Kidney capillary endothelial cell (primary cell): ENCODE measurements around the gene TOMM6.
"Not testable (repeated sequence)": the region's sequence is repeated elsewhere in the genome, so short reads cannot be mapped to it uniquely, and the experiment has no call there.

Experiments used
- DNase-seq: peaks from one replicate; pipeline ENCODE4 v3.0.0-alpha.2; 2018; ENCODE audit warnings: low spot score

TOMM6 gene

DNA sequence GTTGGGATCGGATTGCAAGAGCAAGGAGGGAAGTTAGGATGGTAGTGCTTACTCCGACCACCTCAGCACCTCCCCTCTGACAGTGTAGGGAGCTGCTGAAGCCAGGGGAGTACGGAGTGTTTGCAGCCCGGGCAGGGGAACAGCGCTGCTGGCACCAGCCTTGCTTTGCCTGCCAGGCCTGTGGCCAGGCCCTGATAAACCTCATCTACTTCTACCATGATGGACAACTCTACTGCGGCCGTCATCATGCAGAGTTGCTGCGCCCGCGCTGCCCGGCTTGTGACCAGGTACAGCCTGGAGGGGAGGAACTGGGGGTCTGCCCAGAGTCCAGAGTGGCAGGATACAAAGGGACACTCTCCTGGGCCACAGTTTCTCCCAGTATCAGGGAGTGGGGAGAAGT lies 2.2 kb upstream of the TOMM6 start:
- no peak for DNase-seq

DNA sequence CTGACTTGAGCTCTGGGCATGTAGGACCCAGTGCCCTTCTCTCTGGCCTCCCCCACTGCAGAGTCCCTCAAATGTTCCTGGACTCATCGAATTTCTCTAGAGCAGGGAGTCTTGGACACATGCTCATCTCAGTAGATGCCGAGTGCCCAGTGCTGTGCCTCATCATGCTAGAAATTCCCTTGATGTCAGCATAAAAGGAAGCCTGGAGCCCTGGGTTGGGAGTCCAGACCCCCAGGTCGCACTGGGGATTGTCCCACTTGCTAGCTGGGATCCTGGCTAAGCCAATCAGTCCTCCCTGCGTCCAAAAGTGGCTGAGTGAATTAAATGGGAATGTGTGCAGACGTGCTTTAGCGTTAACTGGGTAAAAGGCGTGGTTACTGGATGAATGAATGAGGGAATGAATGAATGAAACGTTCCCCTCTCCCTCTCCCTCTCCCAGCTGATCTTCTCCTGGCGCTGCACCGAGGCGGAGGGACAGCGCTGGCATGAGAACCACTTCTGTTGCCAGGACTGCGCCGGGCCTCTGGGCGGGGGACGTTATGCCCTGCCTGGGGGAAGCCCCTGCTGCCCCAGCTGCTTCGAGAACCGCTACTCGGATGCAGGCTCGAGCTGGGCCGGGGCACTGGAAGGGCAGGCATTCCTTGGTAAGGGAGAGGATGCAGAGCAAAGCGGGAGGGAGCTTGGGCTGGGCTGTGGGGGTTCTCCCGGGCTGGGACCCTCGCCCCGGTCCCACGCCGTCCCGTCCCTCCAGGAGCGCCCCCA lies 1.6 kb upstream of the TOMM6 start:
- DNase-seq = no peak

DNA sequence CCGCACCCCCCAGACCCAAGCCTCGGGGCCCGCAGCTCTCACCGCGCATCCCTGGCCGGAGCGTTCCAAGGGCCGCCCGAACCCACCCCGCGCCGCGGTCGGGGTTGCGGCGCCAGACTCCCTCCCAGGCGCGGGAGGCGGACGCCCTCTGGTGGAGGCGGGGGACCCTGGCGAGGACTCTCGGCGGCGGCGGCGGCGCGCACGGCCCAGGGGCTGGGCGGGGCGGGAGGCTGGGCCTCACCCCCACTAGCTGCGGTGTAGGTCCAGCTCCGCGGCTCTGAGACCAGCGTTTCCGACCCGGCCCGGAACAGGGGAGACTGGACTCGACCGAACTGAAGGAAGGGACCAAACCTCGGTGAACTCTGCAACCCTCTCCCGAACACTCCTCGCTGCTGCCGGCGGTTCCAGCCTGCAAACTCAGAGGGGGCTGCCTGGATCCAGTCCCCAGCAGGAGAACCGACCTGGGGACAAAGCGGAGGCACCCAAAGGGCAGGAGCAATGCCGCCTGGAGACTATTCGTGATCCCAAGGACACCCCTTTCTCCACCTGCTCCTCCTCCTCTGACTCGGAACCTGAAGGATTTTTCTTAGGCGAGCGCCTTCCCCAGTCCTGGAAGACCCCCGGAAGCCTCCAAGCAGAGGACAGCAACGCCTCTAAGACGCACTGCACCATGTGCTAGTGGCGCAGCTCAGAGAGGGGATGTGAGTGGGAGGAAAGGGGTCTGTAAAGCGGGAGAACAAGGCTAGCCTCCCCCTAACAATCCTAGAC lies 859 bp upstream of the TOMM6 start:
- DNase-seq = peak; percentile 68

DNA sequence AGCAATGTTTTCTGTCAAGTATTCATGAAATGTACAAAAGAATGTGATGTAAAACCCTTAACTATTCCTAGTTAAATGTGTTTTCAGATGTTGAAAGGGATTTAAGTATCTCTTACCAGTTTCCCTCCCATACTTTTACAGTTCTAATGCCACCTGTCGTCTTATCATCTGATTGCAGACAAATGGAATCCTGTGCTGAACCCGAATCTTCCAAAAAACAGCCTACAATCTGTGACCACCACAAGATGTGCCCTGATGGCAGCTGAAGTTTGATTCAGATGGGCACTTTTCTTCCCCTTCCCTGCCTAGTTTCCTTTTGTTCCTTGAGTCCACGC lies 1.9 kb downstream of the TOMM6 start:
- no peak for DNase-seq

DNA sequence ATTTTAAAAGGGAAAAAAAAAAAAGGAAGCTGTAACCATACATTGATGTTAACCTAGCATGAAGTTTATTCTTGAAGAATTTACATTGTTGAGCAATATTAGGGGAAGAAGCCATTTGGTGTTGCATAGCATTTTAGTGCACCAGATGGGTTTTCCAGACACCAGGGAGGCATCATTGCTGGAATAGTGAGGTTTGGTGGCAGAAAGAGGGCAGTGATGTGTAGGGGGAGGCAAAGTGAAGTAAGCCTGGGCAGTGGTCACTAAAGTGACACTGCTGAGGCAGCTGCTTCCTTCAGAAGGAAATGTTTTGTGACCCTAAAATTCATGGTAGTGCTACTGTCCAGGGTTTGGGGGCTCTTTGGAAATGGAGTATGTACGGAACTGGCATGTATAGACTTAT lies 2.6 kb downstream of the TOMM6 start:
- DNase-seq = no peak

DNA sequence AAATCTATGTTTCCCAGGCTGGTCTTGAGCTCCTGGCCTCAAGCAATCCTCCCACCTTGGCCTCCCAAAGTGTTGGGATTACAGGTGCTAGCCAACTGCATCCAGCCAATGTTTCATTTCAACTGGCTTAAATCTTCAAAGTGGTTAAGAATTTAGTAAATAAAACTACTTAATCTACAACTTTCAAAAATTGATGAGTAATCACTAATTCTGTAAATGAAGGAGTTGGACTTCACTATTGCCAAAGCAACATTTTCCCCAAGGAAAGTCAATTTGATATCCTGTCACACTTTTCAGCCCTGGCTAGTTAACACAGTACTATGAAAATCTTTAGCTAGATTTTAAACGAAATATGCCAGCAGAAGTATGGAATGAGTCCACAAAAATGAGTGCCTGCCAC lies 3.8 kb downstream of the TOMM6 start:
- DNase-seq = no peak

DNA sequence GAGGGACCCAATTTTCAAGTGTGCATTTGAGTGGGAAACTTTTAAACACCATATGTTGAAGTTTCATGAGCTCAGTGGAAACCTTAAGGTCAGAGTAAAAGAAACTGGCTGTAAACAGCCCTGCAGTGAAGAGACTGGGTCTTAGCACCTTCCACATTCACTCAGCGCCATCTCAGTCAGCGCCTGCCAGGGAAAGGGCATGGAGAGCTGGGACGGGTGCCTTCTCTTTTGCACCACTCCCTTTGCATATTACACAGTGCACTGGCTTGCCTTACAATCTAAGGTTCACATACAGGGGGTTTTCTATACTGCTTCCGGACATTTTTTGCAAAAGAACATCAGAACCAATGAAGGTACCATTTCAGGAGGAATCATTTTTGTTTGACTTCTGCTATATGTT lies 4.5 kb downstream of the TOMM6 start:
- DNase-seq = no peak

DNA sequence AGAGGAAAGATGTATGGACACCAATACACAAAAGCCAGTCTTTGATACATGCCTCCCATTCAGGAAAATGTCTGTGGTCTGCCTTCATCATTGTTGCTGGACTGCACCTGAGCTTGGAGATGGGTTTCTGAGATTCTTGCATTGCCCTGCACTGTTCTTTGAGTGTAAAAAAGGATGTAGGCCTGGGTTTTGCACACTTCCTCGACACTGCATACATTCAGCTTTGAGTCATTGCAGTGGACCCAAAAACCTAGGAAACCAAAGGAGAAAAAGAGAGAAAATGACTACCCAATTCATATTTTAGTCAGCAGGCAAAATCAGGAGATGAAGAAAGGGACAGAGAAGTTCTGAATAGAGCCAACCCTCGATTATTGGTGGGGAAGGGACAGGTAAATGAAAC lies 9.0 kb downstream of the TOMM6 start:
- DNase-seq = no peak

DNA sequence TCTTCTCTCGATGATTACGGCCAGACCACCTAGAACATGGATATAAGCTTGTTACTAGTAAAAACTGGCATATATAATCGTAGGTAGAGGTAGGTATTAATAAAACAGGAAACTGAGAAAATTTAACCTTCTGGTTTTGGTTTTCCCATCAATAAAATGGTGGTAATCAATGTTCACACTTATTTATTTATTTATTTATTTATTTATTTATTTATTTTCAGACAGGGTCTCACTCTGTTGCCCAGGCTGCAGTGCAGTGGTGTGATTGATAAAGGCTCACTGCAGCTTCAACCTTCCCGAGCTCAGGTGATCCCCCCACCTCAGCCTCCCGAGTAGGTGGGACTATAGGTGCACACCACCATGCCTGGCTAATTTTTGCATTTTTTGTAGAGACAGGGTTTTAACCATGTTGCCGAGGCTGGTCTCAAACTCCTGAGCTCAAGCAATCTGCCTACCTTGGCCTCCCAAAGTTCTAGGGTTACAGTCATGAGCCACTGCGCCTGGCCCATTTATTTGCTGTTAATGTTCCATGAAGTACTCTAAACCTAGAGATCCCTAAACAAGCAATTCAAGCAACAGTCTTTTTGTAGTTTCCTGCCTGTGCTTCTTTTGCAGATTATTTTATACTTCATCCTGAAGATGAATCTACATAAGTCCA lies 11.5 kb downstream of the TOMM6 start:
- no peak for DNase-seq

DNA sequence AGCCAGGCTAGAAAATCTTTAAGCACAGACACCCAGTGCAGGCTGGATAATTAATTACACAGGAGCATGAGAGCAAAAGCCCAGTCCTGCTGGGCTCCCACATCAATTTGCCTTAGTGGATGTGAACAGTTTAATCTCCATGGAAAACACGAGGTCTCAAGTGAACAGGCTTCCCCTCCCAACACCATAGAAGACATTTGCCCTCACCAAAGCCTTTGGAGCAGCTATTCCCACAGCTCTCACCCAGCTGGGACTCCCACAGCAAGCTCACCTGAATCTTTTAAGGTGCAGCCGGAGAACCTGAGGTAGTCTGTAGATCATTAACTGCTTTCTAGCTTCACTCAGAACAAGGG lies 12.0 kb downstream of the TOMM6 start:
- no peak for DNase-seq

DNA sequence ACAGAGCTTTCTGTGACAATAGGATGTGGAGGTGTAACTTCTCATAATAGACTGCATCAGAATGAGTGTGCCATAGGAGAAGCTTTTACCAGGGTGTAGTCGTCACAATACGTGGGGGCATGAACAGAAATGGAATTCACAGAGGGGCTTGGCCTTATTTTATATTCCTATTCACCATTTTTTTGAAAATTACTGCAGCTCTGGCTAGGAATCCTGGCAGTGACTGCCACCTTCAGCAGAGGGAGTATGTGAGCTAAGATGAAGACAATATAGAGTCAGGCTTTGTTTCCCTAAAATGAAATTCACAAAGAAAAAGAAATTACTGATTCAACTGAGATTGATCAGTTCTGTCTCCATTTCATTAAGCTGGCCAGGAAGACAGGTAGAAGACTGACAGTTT lies 13.9 kb downstream of the TOMM6 start:
- DNase-seq = no peak

DNA sequence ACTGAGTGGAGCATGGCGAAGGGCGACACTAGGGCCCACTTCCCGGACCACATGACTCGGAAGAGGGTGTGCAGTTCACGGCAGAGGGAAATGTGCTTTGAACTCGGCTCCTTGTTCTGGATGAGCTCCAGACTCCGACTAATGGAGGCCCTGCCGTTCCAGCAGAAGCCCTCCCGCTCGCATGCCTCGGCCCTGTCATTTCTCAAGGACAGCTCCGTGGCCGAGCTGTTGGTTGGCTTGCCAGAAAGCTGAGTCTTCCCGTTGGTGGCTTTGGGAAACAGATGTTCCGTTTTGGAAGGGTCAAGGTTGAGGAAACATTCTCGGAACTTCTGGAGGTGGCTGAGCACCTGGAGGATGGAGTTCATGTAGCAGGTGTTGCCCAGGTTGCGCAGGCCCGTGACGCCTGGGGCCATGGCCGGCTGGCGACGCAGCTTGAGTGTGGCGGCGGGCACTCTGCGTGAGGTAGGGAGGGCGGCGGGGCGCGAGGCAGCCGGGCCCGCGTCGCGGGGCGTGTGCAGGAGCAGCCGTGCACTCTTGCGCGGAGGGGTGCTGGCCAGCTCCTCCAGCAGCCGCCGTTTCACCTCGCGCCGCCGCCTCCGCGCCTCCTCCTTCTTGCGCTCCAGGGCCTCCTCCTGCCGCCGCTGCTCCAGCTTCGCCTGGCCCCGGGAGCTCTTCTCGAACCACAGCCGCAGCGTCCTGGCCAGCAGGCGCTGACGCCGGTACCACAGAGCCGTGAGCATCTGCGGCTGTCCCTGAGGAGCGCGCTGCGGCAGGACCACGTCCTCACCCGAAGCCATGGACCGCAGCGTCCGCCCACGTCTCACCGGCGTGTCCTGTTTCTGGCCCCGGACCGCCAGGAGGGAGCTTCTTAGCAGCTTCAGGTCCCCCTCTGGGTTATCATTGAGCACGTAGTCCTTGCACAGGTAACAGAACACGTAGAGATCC lies 18.6 kb downstream of the TOMM6 start:
- no peak for DNase-seq

DNA sequence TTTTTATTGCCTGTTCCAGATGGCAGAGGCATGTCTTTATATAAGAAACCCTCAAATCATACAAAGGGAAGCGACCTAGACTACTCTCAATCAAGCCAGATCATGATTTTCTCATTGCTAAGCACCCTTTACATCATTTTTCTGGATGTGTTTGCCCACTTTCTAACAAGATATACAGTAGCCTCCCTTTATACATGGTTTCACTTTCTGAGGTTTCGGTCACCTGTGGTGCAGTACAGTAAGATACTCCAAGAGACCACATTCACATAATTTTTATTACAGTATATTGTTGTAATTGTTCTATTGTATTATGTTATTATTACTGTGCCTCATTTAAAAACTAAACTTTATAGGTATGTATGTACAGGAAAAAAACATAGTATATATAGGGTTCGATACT lies 23.6 kb downstream of the TOMM6 start:
- no peak for DNase-seq

DNA sequence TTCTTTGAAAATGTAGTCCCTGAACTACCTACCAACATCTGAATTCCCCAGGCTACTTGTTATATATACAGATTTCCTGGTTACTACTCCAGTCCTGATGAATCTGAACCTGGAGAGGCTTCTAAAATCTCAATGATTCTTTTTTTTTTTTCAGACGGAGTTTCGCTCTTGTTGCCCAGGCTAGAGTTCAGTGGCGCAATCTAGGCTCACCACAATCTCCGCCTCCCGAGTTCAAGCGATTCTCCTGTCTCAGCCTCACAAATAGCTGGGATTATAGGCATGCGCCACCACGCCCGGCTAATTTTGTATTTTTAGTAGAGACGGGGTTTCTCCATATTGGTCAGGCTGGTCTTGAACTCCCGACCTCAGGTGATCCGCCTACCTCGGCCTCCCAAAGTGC lies 24.5 kb downstream of the TOMM6 start:
- not testable (repeated sequence) for DNase-seq

DNA sequence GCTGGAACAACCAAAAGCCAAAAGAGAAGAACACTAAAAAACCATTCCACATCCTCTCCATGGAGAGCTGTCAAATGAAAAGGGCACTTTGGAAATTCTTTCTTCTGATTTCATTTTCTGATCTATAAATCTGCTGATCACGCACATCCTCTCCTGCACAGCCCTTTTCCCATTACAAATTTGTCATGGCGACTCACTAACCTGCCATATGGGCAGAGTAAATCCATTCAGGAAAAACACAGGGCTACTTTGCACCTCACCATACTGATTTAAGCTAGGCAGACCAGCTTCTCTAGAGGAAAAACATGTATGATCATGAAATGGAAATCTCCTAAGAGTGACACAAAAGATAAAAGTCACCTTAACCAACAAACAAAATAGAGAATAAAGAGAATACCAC lies 26.0 kb downstream of the TOMM6 start:
- no peak for DNase-seq

DNA sequence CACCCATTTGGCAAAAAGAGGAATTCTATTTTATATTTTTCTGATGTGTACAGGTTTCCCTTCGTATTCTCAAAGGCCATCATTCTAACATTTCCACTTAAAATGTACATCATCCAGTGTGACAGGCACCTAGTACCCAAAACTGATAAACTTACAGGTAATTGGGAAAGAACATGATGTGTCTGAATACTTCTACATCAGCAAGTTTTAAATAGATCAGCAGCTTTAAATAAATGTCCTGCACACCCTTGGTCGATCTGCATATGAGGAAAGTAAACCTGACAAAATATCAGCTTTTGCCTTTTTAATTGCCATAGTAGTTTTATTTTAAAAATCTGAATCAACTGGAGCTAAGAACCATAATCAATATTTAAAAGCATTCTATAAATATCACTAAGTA lies 26.5 kb downstream of the TOMM6 start:
- no peak for DNase-seq

DNA sequence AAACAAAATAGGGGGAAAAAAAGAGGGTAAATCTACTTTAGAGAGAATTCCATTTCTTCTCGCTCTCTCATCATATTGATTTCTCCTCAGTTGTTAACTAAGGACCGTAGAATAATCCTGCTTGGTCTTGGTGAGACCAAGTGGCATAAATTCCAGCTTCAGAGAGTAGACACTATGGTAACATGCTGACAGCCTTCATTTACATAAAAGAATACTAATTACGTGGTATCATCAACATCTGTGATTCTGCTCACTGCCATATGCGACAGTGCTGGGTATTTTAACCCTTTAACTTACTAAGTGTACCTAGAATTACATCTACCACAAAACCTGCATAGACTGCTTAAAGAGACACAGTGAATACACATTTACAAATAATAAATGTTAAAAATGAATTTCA lies 27.1 kb downstream of the TOMM6 start:
- DNase-seq = no peak

DNA sequence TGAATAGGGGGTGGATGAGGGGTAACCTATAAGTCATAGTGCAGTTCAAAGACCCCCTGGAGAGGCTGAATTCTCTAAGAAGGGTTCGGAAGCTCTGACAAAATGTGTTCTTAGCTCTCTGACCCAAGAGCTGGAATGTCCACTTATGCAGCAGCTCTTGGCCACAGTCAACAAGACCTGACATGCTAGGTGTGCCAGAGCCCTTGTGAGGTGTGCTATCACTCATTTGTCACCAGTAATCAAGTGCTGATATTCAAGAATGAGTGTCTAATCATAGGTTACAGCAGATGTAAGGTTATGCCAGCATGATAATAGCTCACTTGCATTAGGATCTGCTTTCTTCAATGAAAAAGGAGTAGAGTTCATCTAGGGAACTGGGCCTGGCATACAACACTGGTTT lies 28.1 kb downstream of the TOMM6 start:
- no peak for DNase-seq

DNA sequence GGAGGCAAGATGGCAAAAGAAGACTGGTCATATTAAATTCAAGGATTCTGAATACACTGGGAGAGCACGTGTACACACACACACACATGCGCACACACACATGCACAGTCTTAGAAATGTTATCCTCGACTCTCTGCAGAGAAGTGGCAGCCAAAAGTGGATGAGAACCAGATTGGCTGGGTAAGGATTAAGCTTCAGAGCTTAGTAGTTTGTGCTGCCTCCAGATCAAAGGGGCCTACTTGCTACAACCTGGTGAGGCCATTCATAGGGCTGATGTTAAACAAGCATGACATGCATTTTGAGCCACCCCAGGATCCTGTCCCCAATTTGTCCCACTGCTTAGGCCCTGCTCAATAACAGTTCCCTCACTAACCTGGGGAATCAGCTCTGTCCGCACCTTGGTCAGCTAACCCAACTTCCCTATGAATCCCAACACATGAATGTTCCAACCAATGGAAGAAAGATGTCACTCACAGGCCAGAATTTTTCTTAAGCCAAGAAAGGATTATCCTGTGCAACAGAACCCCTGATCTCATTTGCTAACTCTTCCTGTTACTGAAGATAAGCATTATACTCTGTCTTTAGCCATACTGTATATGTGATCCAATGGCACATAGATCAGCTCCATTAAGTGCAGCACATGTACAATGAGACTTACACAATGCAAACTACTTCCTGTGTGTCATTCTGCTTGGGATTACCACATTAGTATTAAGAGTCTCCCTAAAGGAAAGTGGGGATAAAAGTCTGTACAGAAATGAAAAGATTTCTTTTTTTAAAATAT lies 31.0 kb downstream of the TOMM6 start:
- peak; percentile 57 for DNase-seq

DNA sequence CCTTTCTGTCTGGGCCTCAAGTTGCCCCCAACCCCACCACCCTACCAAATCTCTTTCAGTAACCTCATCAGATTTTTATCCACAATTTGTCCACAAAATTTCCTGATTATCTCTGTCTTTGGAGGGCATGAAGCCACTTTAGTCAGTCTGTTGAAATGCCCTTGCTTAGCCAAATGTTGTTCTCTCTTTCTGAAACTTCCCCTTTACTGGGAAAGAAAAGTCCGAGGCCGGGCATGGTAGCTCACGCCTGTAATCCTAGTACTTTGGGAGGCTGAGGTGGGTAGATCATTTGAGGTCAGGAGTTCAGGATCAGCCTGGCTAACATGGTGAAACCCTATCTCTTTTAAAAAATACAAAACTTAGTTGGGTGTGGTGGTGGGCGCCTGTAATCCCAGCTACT lies 33.8 kb downstream of the TOMM6 start:
- DNase-seq = no peak

DNA sequence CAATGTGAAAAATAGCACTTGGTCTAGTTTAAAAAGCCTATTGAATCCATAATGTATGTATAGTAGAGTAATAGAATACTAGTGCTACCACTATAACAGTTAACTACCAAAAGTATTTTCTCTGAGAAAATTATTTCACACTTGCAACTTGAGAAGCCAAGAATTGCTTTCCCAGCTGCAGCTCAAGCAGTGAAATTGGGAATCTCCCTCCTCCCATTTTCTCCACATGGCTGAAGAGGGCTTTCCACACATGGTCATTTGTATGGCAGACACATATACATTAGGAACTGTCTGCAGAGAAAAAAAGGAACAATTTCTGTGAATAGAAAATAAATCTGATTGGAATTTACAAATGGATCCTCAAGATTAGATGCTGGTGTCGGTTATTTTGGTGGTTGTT lies 34.5 kb downstream of the TOMM6 start:
- no peak for DNase-seq

DNA sequence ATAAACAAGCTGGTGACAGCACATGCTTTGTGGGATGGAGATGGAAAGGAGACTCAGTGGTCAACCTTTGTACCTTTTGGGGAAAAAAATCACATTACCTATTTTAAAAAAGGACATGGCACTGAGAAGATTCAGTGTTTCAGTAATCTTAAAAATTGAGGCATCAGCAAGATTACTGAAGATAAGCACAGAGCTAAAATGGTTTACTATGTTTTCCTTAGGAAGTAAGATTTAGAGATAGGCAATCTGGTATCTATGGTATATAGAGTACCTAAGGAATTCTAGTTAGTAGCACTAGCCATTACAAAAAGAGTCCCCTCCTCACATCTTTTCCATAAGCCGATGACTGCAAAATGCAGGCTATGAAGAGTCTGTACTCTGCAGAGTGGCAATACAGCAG lies 35.7 kb downstream of the TOMM6 start:
- DNase-seq = no peak
